Activated gamma-delta T cell treated with anti-CD3 and anti-CD28 coated beads, Interleukin-2, amount 50 U/mL, for 16 hours (primary cell): ENCODE data around the gene FAM149A.

Experiments used
- DNase-seq: peaks from one replicate; pipeline ENCODE4 v3.0.0-alpha.2; 2020; ENCODE audit warnings: low read depth

Gene FAM149A

GRCh38 chr4:186104114-186104889 lies at the start of gene FAM149A:
FAM149A (plus strand) TSS chr4:186104704.
- no peak for DNase-seq

DNA sequence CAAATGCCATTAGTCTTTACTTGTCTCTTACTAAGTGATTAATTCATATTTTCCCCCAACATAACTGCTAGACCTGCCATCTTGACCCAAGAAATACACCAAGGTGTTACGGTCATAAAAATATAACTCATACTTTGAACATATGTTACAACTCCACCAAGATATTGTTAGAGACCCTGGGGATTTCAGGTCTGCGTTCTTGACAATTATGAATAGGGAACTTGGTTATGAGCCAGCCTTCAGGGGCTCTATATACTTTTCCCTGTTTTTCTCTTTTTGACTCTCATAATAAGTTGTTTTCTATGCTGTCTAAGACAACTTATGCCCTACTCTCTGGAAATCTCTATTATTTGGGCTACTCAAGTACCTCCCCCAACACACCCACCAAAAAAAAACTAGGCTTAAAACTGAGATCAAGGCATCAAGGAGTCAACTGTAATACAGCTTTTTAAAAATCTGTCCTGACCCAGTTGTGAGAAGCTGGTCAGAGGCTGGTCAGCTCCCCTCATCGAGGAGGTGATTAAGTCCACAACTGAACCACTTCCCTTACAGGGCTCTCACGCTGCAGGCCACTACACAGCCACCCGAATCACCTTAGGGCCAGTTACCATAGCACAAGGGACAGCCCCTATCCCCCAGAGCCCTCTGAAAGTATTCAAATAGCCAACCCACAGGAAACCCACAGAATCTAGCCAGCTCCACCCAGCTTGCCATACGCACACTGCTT lies 46.1 kb upstream of the FAM149A start:
- no peak for DNase-seq

DNA sequence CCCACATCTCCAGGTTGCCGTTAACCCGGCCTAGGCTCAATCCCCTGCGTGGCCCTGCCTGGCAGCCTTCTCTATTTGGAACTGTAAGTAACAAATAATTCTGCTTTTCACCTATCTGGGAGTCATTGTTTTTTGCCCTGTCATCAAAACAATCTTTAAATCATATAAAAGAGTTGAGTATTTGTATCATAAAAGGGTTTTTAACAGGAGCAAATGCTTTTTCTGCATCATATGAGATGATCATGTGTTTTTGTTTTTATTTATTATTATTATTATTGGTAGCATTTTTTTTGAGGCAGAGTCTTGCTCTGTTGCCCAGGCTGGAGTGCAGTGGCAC lies 45.6 kb upstream of the FAM149A start:
- DNase-seq: no peak

- no peak for DNase-seq
These were observed 42.6 kb upstream of the FAM149A start for GRCh38 chr4:186061921-186062320.

- DNase-seq: no peak
These were observed 36.6 kb upstream of the FAM149A start for GRCh38 chr4:186067757-186068385.

DNA sequence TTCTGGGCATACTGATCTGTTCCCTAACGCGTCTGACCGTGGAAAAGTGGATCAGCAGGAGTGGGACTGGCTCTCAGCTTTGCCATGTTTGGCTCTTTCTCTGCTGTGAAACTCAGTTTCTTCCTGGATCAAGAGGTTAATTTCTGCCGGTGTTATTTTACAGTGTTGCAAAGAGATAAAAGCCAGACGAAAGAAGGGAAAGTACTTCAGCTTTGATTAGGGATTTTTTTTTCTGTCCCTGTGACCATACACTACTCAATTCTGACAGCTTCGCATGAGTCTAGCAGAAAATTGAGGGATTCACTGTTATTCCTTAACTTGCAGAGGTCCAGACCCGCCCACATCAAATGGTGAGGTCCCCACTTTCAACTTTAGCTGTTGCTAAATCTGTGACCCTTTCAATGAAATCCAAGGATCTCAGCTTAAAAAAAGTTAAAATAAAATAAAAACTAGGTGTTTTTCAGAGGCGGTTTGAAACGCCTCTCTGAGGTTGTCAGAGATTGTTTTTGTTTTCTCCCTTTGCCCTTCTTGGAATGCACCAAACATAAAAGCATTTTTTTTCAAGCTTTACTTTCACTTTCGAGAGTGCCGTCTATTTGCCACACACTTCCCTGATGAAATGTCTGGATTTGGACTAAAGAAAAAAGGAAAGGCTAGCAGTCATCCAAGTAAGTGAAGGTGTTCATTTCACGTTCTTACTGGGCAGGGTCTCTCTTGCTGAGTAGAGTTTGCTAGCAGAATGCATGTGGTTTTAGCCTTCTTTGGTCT lies 35.7 kb upstream of the FAM149A start, which contains the start of gene TLR3:
Gene TLR3 (plus strand): TSS at position 576 of the 768 bp plus-strand sequence. CDS start 7,464 bp downstream, outside the sequence.
- DNase-seq: no peak

GRCh38 chr4:186069729-186070128 lies 34.8 kb upstream of the FAM149A start:
- DNase-seq: no peak

- DNase-seq: no peak
These were observed 32.0 kb upstream of the FAM149A start for GRCh38 chr4:186072516-186072915.

GRCh38 chr4:186074189-186074588 lies 30.3 kb upstream of the FAM149A start:
- no peak for DNase-seq

DNA sequence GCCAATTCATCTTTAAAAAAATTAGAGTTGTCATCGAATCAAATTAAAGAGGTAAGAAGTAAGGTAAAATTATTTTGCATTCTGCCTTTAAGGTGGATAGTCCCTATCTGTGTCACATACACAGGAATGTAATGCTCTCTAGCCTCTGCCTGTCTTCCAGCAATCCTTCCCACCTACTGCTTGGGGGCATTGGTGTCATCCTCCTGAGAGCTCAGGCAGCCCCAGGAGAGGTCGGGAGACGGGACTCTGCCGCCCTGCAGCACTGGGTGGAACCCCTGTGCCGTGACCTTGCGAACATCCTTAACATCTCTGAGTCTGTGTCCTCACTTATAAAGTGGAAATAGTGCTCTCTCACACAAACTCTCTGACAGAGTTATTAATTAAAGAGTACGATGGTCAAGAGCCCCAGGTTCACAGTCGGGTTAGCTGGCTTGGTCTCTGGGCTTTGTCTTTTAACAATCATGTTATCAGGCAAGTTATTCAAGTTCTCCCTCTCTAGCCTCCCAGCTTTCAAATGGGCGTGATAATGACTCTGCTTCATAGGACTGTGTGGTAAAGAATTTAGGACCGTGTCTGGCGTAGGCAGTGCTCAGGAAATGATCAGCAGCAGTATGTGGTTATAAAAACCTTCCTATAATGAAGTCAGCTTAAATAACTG lies 25.4 kb upstream of the FAM149A start:
- no peak for DNase-seq

GRCh38 chr4:186079694-186080093 lies 24.8 kb upstream of the FAM149A start:
- no peak for DNase-seq

- no peak for DNase-seq
These were observed 23.2 kb upstream of the FAM149A start for GRCh38 chr4:186081202-186081807.

GRCh38 chr4:186082221-186082620 lies 22.3 kb upstream of the FAM149A start:
- DNase-seq: no peak

- no peak for DNase-seq
These were observed 16.0 kb upstream of the FAM149A start for GRCh38 chr4:186088523-186088922.

- DNase-seq: no peak
These were observed 12.2 kb upstream of the FAM149A start for GRCh38 chr4:186092296-186092695.

GRCh38 chr4:186095406-186095805 lies 9.1 kb upstream of the FAM149A start:
- DNase-seq: no peak

DNA sequence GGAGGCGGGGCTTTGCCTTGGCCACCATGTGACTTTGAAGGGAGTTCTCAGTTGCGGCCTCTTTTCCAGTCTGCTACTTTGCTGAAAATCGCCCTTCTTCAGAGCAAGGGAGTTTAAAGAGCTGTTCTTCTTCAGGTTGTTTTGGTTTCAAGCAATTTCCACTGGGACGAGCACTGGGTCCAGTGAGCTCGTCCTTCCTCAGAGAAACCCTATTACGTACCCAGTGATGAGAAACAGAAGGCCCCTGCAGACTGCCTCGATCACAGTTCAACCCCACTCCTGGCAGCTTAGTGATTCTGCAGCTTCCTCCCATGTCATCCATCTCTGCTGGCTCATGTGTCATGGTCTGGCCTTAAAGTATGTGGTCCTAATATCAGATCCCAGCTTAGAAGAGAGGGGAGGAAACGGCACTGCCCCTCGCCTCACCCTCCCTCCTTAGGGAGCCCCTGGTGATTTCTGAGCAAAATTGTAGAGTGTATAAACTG lies 7.8 kb upstream of the FAM149A start:
- no peak for DNase-seq

GRCh38 chr4:186097386-186097785 lies 7.1 kb upstream of the FAM149A start:
- no peak for DNase-seq

- DNase-seq: no peak
These were observed 1.6 kb upstream of the FAM149A start for GRCh38 chr4:186102931-186103330.

- no peak for DNase-seq
These were observed 564 bp downstream of the FAM149A start for GRCh38 chr4:186104890-186105646.
